Liver (tissue), 9 donors: ENCODE results near the gene KDM3A. TPM values are rescaled to one million over a fixed set of nuclear protein-coding genes. Genes with fewer than 3 reads are reported as not detected.

ENCODE experiments used
- DNase-seq: peaks from one replicate; pipeline ENCODE4 v3.0.0-alpha.2; 2017; ENCODE audit warnings: low spot score
- H3K27ac ChIP-seq, 2 donors: one replicate each; pipeline ENCODE4 v1.7.0; 2013; ENCODE audit warnings: inconsistent platforms in 2 of 2, low read length in 2 of 2, control low read depth in 1 of 2, low read depth in 1 of 2, mild to moderate bottlenecking in 1 of 2
- H3K27me3 ChIP-seq, 4 donors: one replicate each; pipeline versions ENCODE4 v1.6.1 to v1.7.0; 2013; ENCODE audit warnings: low read length in 3 of 4, inconsistent platforms in 1 of 4, mild to moderate bottlenecking in 1 of 4, moderate library complexity in 1 of 4; ENCODE audit not compliant: control insufficient read depth in 4 of 4, insufficient read depth in 4 of 4
- H3K36me3 ChIP-seq, 4 donors: one replicate each; pipeline versions ENCODE4 v1.6.1 to v1.7.0; 2013; ENCODE audit warnings: low read length in 3 of 4, mild to moderate bottlenecking in 3 of 4, low read depth in 1 of 4, moderate library complexity in 1 of 4; ENCODE audit not compliant: control insufficient read depth in 4 of 4, insufficient read depth in 3 of 4
- H3K4me1 ChIP-seq, 4 donors: one replicate each; pipeline versions ENCODE4 v1.6.1 to v1.7.0; 2013; ENCODE audit warnings: low read length in 3 of 4, mild to moderate bottlenecking in 3 of 4, moderate library complexity in 1 of 4; ENCODE audit not compliant: control insufficient read depth in 4 of 4, insufficient read depth in 4 of 4
- H3K4me3 ChIP-seq, 3 donors: one replicate each; pipeline versions ENCODE4 v1.6.1 to v1.7.0; 2013; ENCODE audit warnings: low read length in 3 of 3, control low read depth in 1 of 3, low read depth in 1 of 3, mild to moderate bottlenecking in 1 of 3
- H3K9ac ChIP-seq, 2 donors: one replicate each; pipeline ENCODE4 v1.7.0; 2013; ENCODE audit warnings: low read length in 2 of 2, mild to moderate bottlenecking in 2 of 2, moderate library complexity in 2 of 2, control low read depth in 1 of 2, low read depth in 1 of 2
- H3K9me3 ChIP-seq, 4 donors: one replicate each; pipeline versions ENCODE4 v1.6.1 to v1.7.0; 2013; ENCODE audit warnings: low read length in 3 of 4; ENCODE audit not compliant: control insufficient read depth in 4 of 4
- ATF3 ChIP-seq: IDR thresholded peaks from 2 replicates; pipeline ENCODE4 v1.6.1; 2016; ENCODE audit warnings: antibody characterized with exemption
- CTCF ChIP-seq: fragments of 150-350 bp; IDR thresholded peaks from 2 replicates; pipeline ENCODE4 v1.5.1; 2017; ENCODE audit warnings: improper control_type of control experiment, low read depth, low read length; ENCODE audit not compliant: missing input control
- EGR1 ChIP-seq, 2 donors: IDR thresholded peaks; 2 replicates each; pipeline ENCODE4 v1.6.1; 2016 to 2018; ENCODE audit warnings: antibody characterized with exemption in 2 of 2, low read depth in 2 of 2
- FOXA1 ChIP-seq: IDR thresholded peaks from 2 replicates; pipeline ENCODE4 v1.6.1; 2016; ENCODE audit warnings: antibody characterized with exemption
- FOXA2 ChIP-seq: IDR thresholded peaks from 2 replicates; pipeline ENCODE4 v1.6.1; 2016; ENCODE audit warnings: antibody characterized with exemption
- GABPA ChIP-seq, 2 donors: IDR thresholded peaks in 1 of 2; conservative IDR thresholded peaks in 1 of 2; 2 replicates each; pipeline ENCODE4 v1.6.1; 2016; ENCODE audit warnings: antibody characterized with exemption in 2 of 2, mild to moderate bottlenecking in 1 of 2, moderate library complexity in 1 of 2
- HNF4A ChIP-seq, 2 donors: conservative IDR thresholded peaks; 2 replicates each; pipeline ENCODE4 v1.6.1; 2016; ENCODE audit warnings: antibody characterized with exemption in 2 of 2, mild to moderate bottlenecking in 2 of 2
- HNF4G ChIP-seq: IDR thresholded peaks from 2 replicates; pipeline ENCODE4 v1.6.1; 2016; ENCODE audit warnings: antibody characterized with exemption
- JUND ChIP-seq, 2 donors: IDR thresholded peaks; 2 replicates each; pipeline ENCODE4 v1.6.1; 2016; ENCODE audit warnings: antibody characterized with exemption in 2 of 2
- MAX ChIP-seq: IDR thresholded peaks from 2 replicates; pipeline ENCODE4 v1.6.1; 2016; ENCODE audit warnings: antibody characterized with exemption
- NR2F2 ChIP-seq: IDR thresholded peaks from 2 replicates; pipeline ENCODE4 v1.6.1; 2016; ENCODE audit warnings: antibody characterized with exemption
- RAD21 ChIP-seq, 2 donors: IDR thresholded peaks; 2 replicates each; pipeline ENCODE4 v1.6.1; 2016; ENCODE audit warnings: antibody characterized with exemption in 2 of 2, mild to moderate bottlenecking in 2 of 2
- REST ChIP-seq: IDR thresholded peaks from 2 replicates; pipeline ENCODE4 v1.6.1; 2016; ENCODE audit warnings: antibody characterized with exemption, mild to moderate bottlenecking
- RXRA ChIP-seq, 2 donors: IDR thresholded peaks; 2 replicates each; pipeline ENCODE4 v1.6.1; 2017 to 2018; ENCODE audit warnings: antibody characterized with exemption in 2 of 2, mild to moderate bottlenecking in 1 of 2
- SP1 ChIP-seq: IDR thresholded peaks from 2 replicates; pipeline ENCODE4 v1.6.1; 2018; ENCODE audit warnings: antibody characterized with exemption, mild to moderate bottlenecking
- TAF1 ChIP-seq: conservative IDR thresholded peaks from 2 replicates; pipeline ENCODE4 v1.6.1; 2016; ENCODE audit warnings: antibody characterized with exemption, mild to moderate bottlenecking
- YY1 ChIP-seq: IDR thresholded peaks from 2 replicates; pipeline ENCODE4 v1.6.1; 2016; ENCODE audit warnings: antibody characterized with exemption, mild to moderate bottlenecking
- ZBTB33 ChIP-seq: IDR thresholded peaks from 2 replicates; pipeline ENCODE4 v1.6.1; 2016; ENCODE audit warnings: antibody characterized with exemption
- WGBS: extraction: QIAGEN DNeasy Blood & Tissue Kit; methylation state at CpG from one replicate; pipeline ENCODE4 v1.1.7; 2013; 5-methylcytosine and 5-hydroxymethylcytosine counted together
- polyA plus RNA-seq, 2 donors: library from polyadenylated mRNA; stranded (reverse) in 1 of 2; unstranded in 1 of 2; fragments of 200-250 nt in 1 of 2; fragments of >200 nt in 1 of 2; fragmentation: Nextera tagmentation in 1 of 2; extraction: Ambion mirVana in 1 of 2; gene quantifications; one replicate each; pipeline versions ENCODE4 v1.2.1 to v1.2.3, GENCODE V29; 2013 to 2015
- total RNA-seq, 2 donors: library from RNA; depleted of rRNA; stranded (reverse); fragments of >200 nt; gene quantifications; one replicate each; pipeline ENCODE4 v1.2.3, GENCODE V29; 2014
- donor health status: healthy.
- donor health status: healthy.
- donor health status: healthy.
- donor health status: healthy.
- donor health status: healthy.

KDM3A gene
- total and polyA plus RNA-seq, 4 donors: 3.9 to 19.8 (median 8.3) TPM

GRCh38 chr2:86413296-86414094 is 27.7 kb upstream of the KDM3A start (continued):
- TF ChIP-seq JUND (IDR thresholded peaks at IDR 0.05) (no peak), FOXA2 (no peak)

- H3K9me3 ChIP-seq: peaks cover 0 to 3% (median 0%) of the 10 kb centered on the region in 4 donors
- no peaks in the 10 kb centered on the region for H3K36me3 ChIP-seq
- no peak overlapping the region for H3K4me3 ChIP-seq
- H3K27me3 ChIP-seq: peaks cover 0 to 3% (median 0%) of the 10 kb centered on the region in 4 donors
- no peak overlapping the region for H3K27ac ChIP-seq
- TF ChIP-seq GABPA (IDR thresholded peaks at IDR 0.05 in 1 of 2, conservative IDR thresholded peaks at IDR 0.05 in 1 of 2) (no peak), HNF4A (conservative IDR thresholded peaks at IDR 0.05) (no peak), JUND (IDR thresholded peaks at IDR 0.05) (no peak), EGR1 (IDR thresholded peaks at IDR 0.05; ENCODE audit: low read depth in 2 of 2) (no peak), HNF4G (no peak)
- 67% methylated on average over 3 of the region's 3 CpGs for WGBS
- DNase-seq: no peak
- H3K4me1 ChIP-seq: no peaks in the 10 kb centered on the region
- H3K9ac ChIP-seq: no peak overlapping the region
Observed at GRCh38 chr2:86414996-86415395, 26.2 kb upstream of the KDM3A start.

- H3K36me3 ChIP-seq: no peaks in the 10 kb centered on the region
- 80% methylated on average over 2 of the region's 2 CpGs for WGBS
- H3K4me3 ChIP-seq: no peak overlapping the region
- TF ChIP-seq HNF4A (conservative IDR thresholded peaks at IDR 0.05) (no peak), RAD21 (IDR thresholded peaks at IDR 0.05) (no peak), TAF1 (no peak), EGR1 (IDR thresholded peaks at IDR 0.05; ENCODE audit: low read depth in 2 of 2) (no peak), MAX (no peak), GABPA (IDR thresholded peaks at IDR 0.05 in 1 of 2, conservative IDR thresholded peaks at IDR 0.05 in 1 of 2) (no peak), ATF3 (no peak), JUND (IDR thresholded peaks at IDR 0.05) (no peak), YY1 (no peak), CTCF (no peak), FOXA1 (no peak), RXRA (IDR thresholded peaks at IDR 0.05) (no peak), NR2F2 (no peak), SP1 (no peak), FOXA2 (no peak), REST (no peak), HNF4G (no peak), ZBTB33 (no peak)
- peaks cover 0 to 3% (median 0%) of the 10 kb centered on the region in 4 donors for H3K9me3 ChIP-seq
- no peaks in the 10 kb centered on the region for H3K4me1 ChIP-seq
- H3K27ac ChIP-seq: no peak overlapping the region
- no peak for DNase-seq
- H3K9ac ChIP-seq: no peak overlapping the region
- no peaks in the 10 kb centered on the region for H3K27me3 ChIP-seq
Observed at GRCh38 chr2:86416146-86416545, 25.0 kb upstream of the KDM3A start.
